GM13977 (cell line): ENCODE measurements around the gene FAM25A.
"Not testable (repeated sequence)": the region's sequence is repeated elsewhere in the genome, so short reads cannot be mapped to it uniquely, and the experiment has no call there.

ENCODE experiments used
- DNase-seq: peaks from one replicate; pipeline ENCODE4 v3.0.0; 2012; ENCODE audit warnings: low spot score
- in situ Hi-C: fragments of 300-500 bp; cut with MboI; formaldehyde crosslinking; loops from one replicate; pipeline ENCODE4 v1.12.0; 2022; ENCODE audit warnings: low sequenced_read_pairs, low pct_unique_long_range_greater_than_20kb, mixed read lengths, inconsistent platforms; ENCODE audit not compliant: unreplicated experiment
- TF ChIP-seq, protein P1 (sequence below): IDR thresholded peaks from 2 replicates; pipeline ENCODE4 v1.5.1; 2012; ENCODE audit warnings: mild to moderate bottlenecking, control low read depth; ENCODE audit not compliant: insufficient read depth; ENCODE audit errors: extremely low read depth, missing control alignments

FAM25A gene

DNA sequence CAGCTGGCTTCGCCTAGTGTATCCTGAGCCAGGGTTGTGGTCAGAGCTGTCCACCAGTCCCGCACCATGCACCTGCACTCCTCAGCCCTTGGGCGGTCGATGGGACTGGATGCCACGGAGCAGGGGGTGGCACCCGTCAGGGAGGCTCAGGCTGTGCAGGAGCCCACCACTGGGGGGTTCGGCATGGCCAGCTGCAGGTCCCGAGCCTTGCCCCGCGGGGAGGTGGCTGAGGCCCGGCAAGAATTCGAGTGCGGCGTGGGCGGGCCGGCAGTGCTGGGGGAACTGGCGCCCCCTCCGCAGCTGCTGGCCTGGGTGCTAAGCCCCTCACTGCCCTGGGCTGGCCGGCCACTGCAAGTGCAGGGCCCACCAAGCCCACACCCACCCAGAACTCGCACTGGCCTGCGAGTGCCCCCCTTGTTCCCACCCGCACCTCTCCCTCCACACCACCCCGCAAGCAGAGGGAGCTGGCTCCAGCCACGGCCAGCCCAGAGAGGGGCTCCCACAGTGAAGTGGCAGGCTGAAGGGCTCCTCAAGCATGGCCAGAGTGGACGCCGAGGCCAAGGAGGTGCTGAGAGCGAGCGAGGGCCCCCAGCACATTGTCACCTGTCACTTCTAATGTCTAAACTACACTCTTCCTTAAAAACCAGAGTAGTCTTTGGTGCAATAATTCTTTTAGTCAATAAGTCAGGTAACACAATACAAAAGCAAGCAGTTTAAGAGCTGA, 11.0 kb downstream of the FAM25A start:
- DNase-seq = no peak
- in situ Hi-C loops = no loop called here
- TF ChIP-seq, protein P1, sequence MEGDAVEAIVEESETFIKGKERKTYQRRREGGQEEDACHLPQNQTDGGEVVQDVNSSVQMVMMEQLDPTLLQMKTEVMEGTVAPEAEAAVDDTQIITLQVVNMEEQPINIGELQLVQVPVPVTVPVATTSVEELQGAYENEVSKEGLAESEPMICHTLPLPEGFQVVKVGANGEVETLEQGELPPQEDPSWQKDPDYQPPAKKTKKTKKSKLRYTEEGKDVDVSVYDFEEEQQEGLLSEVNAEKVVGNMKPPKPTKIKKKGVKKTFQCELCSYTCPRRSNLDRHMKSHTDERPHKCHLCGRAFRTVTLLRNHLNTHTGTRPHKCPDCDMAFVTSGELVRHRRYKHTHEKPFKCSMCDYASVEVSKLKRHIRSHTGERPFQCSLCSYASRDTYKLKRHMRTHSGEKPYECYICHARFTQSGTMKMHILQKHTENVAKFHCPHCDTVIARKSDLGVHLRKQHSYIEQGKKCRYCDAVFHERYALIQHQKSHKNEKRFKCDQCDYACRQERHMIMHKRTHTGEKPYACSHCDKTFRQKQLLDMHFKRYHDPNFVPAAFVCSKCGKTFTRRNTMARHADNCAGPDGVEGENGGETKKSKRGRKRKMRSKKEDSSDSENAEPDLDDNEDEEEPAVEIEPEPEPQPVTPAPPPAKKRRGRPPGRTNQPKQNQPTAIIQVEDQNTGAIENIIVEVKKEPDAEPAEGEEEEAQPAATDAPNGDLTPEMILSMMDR = no peak

DNA sequence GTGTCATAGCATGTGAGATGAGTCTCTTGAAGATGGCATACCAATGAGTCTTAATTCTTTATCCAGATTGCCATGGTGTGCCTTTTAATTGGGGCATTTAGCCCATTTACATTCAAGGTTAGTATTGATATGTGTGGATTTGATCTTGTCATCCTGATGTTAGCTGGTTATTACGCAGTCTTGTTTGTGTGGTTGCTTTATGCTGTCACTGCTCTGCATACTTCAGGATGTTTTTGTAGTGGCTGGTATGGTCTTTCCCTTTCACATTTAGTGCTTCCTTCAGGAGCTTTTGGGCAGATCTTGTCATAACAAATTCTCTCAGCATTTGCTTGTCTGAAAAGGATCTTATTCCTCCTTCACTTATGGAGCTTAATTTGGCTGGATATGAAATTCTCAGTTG, 16.5 kb downstream of the FAM25A start:
- TF ChIP-seq, protein P1 = no peak
- in situ Hi-C loops = no loop called here
- DNase-seq = no peak

DNA sequence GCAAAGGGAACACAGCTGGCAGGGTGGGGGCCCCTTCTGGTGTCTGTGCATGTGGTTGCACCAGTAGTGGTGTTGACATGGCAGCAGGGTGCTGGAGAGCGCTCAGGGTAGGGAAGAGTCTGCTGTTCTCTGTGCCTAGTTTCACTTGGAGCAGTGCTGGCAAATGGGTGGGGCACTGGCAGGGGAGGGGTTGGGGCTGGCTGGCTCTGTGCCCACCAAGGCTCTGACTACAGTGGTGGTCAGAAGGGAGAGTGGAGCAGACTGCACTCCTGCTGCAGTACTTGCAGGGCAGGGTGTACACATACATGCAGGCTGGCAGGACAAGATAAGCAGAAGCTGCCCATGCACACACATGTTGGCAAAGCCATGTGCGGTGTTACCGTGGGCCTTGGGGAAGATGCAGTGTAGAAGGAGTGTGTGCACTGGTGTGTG, 18.2 kb downstream of the FAM25A start:
- DNase-seq = no peak
- in situ Hi-C loops = no loop called here
- TF ChIP-seq, protein P1 = no peak

DNA sequence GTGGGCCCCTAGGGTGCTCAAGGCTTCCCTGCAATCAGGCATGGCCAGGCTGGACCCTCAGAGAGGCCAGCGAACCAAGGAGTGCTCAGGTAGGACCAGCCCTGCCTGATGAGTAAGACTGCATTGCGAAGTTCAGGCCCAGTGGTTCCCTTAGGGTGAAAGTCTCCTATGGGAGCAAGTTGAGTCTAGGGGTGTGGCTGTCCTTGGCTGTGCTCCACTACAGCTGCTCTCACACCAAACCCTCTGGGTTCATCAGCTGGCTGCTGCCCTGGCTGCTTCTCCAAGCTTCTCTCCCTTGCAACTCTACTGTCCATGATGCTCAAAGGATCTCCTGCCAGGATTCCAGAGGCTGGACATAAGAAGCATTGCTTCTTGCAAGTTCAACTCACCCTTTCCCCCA, 18.7 kb downstream of the FAM25A start:
- TF ChIP-seq, protein P1 = no peak
- in situ Hi-C loops = no loop called here
- DNase-seq = no peak

DNA sequence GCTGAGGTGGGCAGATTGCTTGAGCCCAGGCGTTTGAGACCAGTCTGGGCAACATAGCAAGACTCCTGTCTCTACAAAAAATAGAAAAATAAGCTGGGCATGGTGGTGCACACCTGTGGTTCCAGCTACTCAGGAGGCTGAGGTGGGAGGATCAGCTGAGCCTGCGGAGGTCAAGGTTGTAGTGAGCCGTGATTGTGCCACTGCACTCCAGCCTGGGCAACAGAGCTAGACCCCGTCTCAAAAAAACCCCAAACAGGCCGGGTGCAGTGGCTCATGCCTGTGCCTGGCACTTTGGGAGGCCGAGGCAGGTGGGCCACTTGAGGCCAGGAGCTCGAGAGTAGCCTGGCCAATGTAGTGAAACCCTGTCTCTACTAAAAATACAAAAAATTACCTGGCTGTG, 23.5 kb downstream of the FAM25A start:
- DNase-seq, in situ Hi-C loops: not testable (repeated sequence)

DNA sequence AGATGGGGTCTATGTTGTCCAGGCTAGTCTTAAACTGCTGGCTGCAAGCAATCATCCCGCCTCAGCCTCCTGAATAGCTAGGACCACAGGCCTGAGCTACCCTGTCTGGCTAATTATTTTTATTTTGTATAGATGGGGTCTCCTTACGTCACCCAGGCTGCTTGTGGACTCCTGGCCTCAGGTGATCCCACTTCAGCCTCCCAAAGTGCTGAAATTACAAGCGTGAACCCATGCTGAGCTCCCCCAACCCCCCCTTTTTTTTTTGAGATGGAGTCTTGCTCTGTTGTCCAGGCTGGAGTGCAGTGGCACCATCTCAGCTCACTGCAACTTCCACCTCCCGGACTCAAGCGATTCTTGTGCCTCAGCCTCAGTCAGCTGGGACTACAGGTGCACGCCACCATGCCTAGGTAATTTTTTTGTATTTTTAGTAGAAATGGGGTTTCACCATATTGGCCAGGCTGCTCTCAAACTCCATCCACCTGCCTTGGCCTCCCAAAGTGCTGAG, 25.4 kb downstream of the FAM25A start:
- no peak for DNase-seq
- TF ChIP-seq, protein P1 = no peak
- in situ Hi-C loops = no loop called here

DNA sequence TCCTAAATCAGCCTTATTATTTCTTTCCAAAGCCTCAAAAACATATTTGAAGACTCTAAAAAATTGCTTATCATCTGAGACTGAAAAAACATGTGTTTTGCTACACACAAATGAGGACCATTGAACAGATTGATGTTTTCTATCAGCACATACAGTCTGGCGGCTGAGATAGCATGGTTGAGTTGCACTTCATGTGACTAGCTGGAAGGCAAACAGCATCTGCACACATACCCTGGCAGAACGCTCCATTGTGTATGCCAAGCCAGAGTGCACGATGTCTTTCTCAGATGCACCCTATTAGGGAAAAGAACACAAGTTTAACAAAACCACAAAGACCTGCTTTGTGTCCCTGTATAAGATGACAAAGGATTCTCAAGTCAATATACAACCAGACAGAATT, 33.0 kb downstream of the FAM25A start:
- in situ Hi-C loops = no loop called here
- TF ChIP-seq, protein P1 = no peak
- no peak for DNase-seq
